Glutamatergic neuron (in vitro differentiated cells): ENCODE results near the gene EFEMP2. TPM values are rescaled to one million over a fixed set of nuclear protein-coding genes. Genes with fewer than 3 reads are reported as not detected.

Experiments used
- DNase-seq: peaks from one replicate; pipeline ENCODE4 v3.0.0; 2022
- H3K27ac Mint-ChIP-seq: one replicate; pipeline ENCODE4 v1.8.0; 2020; ENCODE audit warnings: mild to moderate bottlenecking, mixed read lengths, inconsistent platforms; ENCODE audit not compliant: unreplicated experiment
- H3K27me3 Mint-ChIP-seq: one replicate; pipeline ENCODE4 v1.8.0; 2020; ENCODE audit warnings: mild to moderate bottlenecking, moderate library complexity, mixed read lengths, inconsistent platforms; ENCODE audit not compliant: unreplicated experiment
- H3K36me3 Mint-ChIP-seq: one replicate; pipeline ENCODE4 v1.8.0; 2020; ENCODE audit warnings: mild to moderate bottlenecking, mixed read lengths, inconsistent platforms; ENCODE audit not compliant: unreplicated experiment
- H3K4me1 Mint-ChIP-seq: one replicate; pipeline ENCODE4 v1.8.0; 2020; ENCODE audit warnings: mild to moderate bottlenecking, low read depth, mixed read lengths, inconsistent platforms; ENCODE audit not compliant: unreplicated experiment
- H3K4me3 Mint-ChIP-seq: one replicate; pipeline ENCODE4 v1.8.0; 2020; ENCODE audit warnings: mild to moderate bottlenecking, mixed read lengths, inconsistent platforms; ENCODE audit not compliant: unreplicated experiment
- H3K9me3 Mint-ChIP-seq: one replicate; pipeline ENCODE4 v1.8.0; 2020; ENCODE audit warnings: mild to moderate bottlenecking, moderate library complexity, mixed read lengths, inconsistent platforms; ENCODE audit not compliant: unreplicated experiment
- total RNA-seq: library from RNA; stranded (reverse); fragmentation: NEBNext Ultra II Directional; extraction: Animal tissue kit (Norgen Biotek cat#: 25700); gene quantifications from one replicate; pipeline ENCODE4 v1.2.1, GENCODE V29; 2021; ENCODE audit not compliant: unreplicated experiment
- TF ChIP-seq, protein P1 (sequence below): fragments of 200-600 bp; sonication (generic); IDR thresholded peaks from one replicate; pipeline ENCODE4 v1.5.0; 2021; ENCODE audit not compliant: partially characterized antibody, unreplicated experiment

Gene EFEMP2
- total RNA-seq, 1 donor from 2014 or later: 16.3 TPM

DNA sequence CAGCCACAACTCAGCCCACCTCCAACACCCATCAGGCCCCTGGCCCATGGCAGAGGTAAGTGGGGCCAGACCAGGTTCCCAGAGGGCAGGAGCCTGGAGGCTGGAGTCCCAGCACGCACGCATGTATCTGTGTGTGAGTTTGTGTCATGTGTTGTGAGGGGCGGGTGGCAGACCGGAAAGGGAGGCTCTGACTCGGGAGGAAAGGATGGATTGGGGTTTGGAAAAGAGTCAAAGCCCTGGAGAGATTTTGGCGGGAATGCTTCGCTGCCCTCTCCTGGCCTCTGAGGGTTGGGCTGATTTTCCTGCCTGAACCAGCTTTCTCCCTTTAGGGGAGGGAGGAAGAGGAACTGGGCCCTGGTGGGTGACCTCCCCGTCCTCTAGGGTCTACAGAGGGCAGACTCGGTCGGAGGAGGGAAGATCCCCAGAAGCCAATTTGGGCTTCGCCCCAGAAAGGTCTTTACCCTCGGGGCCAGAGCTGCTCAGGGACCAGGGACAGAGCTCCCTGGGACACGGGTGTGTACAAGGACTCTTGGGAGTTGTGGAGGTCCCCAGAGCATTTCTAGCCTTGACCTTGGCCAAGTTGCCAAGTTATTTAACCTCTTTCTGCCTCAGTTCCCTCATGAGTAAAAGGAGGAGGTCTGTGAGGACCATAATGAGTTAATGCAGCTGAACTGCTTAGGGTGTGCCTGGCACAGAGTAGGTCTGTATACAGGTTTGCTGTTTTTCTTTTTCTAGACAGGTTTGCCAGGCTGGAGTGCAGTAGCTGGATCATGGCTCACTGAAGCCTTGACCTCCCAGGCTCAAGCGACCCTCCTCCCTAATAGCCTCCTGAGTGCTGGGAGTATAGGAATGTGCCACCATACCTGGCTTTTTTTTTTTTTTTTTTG lies 39.3 kb upstream of the EFEMP2 start:
- H3K9me3 Mint-ChIP-seq: peaks cover 9% of the 10 kb centered on the region
- DNase-seq: no peak
- TF ChIP-seq, protein P1, sequence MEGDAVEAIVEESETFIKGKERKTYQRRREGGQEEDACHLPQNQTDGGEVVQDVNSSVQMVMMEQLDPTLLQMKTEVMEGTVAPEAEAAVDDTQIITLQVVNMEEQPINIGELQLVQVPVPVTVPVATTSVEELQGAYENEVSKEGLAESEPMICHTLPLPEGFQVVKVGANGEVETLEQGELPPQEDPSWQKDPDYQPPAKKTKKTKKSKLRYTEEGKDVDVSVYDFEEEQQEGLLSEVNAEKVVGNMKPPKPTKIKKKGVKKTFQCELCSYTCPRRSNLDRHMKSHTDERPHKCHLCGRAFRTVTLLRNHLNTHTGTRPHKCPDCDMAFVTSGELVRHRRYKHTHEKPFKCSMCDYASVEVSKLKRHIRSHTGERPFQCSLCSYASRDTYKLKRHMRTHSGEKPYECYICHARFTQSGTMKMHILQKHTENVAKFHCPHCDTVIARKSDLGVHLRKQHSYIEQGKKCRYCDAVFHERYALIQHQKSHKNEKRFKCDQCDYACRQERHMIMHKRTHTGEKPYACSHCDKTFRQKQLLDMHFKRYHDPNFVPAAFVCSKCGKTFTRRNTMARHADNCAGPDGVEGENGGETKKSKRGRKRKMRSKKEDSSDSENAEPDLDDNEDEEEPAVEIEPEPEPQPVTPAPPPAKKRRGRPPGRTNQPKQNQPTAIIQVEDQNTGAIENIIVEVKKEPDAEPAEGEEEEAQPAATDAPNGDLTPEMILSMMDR: no peak
- no peak overlapping the region for H3K27ac Mint-ChIP-seq
- no peak overlapping the region for H3K4me3 Mint-ChIP-seq
- peaks cover 10% of the 10 kb centered on the region for H3K4me1 Mint-ChIP-seq
- no peaks in the 10 kb centered on the region for H3K36me3 Mint-ChIP-seq
- H3K27me3 Mint-ChIP-seq: peaks cover 18% of the 10 kb centered on the region

DNA sequence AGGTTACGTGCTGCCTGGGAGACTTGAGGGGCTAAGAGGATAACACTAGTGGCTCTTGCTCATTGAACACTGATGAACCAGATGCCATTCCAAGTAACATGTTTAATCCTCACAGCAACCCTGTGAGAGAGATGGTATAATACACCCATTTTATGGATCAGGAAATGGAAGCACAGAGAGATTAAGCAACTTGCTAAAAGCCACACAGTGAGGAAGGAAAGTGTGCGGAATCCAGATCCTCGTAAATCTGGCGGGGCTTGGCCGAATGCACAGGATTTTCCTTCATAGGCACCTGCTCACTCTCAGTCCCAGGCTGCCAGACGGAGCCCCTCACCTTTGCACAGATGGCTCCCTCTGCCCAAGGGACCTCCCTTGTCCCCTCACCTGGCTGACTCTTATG lies 35.3 kb upstream of the EFEMP2 start:
- Mint-ChIP-seq H3K27ac (no peak overlapping the region), H3K27me3 (peaks cover 9% of the 10 kb centered on the region), H3K4me1 (no peaks in the 10 kb centered on the region), H3K36me3 (no peaks in the 10 kb centered on the region), H3K4me3 (no peak overlapping the region), H3K9me3 (no peaks in the 10 kb centered on the region)
- TF ChIP-seq, protein P1: no peak
- no peak for DNase-seq

DNA sequence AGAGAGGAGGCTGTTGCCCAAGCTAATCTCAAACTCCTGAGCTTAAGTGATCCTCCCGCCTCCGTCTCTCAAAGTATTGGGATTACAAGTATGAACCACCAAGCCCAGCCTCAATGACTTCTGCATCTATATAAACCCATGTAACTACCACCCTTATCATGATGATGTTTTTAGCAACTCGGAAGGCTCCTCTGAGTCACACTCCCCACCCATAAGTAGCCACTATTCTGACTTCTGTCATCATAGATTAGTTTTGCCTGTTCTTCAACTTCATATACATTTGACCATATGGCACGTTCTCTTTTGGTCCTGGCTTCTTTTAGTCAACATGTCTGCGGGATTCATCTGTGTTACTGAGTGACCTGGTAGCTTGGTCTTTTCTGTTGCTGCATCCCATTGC lies 34.0 kb upstream of the EFEMP2 start:
- no peak overlapping the region for H3K27ac Mint-ChIP-seq
- no peaks in the 10 kb centered on the region for H3K36me3 Mint-ChIP-seq
- no peaks in the 10 kb centered on the region for H3K9me3 Mint-ChIP-seq
- peaks cover 12% of the 10 kb centered on the region for H3K27me3 Mint-ChIP-seq
- TF ChIP-seq, protein P1: no peak
- H3K4me1 Mint-ChIP-seq: no peaks in the 10 kb centered on the region
- H3K4me3 Mint-ChIP-seq: no peak overlapping the region
- no peak for DNase-seq

DNA sequence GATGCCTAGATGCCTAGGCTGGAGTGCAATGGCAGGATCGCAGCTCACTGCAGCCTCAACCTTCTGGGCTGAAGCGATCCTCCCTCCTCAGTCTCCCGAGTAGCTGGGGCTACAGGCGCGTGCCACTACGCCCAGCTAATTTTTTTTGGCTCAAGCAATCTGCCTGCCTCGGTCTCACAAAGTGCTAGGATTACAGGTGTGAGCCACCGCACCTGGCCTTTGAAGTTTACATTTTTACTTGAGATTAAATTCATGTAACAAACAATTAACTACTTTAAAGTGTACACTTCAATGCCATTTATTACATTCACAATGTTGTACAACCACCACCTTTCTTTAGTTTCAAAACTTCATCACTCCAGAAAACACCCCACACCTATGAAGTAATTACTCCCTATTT lies 31.1 kb upstream of the EFEMP2 start:
- H3K36me3 Mint-ChIP-seq: no peaks in the 10 kb centered on the region
- peak overlapping the region; percentile 60 for H3K4me3 Mint-ChIP-seq
- H3K9me3 Mint-ChIP-seq: peaks cover 2% of the 10 kb centered on the region
- peaks cover 18% of the 10 kb centered on the region for H3K27me3 Mint-ChIP-seq
- no peak overlapping the region for H3K27ac Mint-ChIP-seq
- H3K4me1 Mint-ChIP-seq: no peaks in the 10 kb centered on the region
- no peak for DNase-seq
- TF ChIP-seq, protein P1: no peak

DNA sequence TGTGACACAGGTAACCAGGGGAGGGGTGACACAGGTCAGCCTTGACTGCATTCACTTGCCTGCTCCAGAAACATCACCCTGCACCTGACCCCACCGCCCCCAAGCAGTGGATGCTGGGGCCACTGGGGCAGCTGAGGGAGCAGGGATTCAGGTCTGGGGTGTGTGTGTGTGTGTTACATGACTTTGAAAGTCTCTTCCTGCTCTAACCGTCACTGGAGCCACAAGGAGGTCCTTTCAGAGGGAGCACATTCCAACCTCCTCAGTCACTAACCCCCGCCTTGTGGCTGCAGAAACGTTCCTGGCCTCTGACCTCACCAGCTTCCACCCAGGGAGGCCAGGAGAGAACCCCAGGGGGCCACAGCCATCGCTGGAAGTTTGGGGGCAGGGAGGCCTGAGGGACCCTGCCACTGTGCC lies 30.5 kb upstream of the EFEMP2 start:
- Mint-ChIP-seq H3K4me1 (no peaks in the 10 kb centered on the region), H3K36me3 (no peaks in the 10 kb centered on the region), H3K9me3 (peaks cover 2% of the 10 kb centered on the region), H3K4me3 (no peak overlapping the region), H3K27ac (no peak overlapping the region), H3K27me3 (peaks cover 18% of the 10 kb centered on the region)
- TF ChIP-seq, protein P1: no peak
- DNase-seq: no peak
